Stimulated activated naive CD8-positive, alpha-beta T cell treated with anti-CD3 and anti-CD28 coated beads, Interleukin-15, Interleukin-2, amounts not matched to agents 100 U/mL and 50 U/mL, for 24 hours (primary cell): Measurements from ENCODE around the gene NT5M.

ENCODE experiments used
- ATAC-seq: fragments of 150-1000 bp; cut with Tn5 transposase; one replicate; pipeline ENCODE4 v1.10.0; 2021
- DNase-seq: peaks from one replicate; pipeline ENCODE4 v3.0.0; 2021

Gene NT5M

DNA sequence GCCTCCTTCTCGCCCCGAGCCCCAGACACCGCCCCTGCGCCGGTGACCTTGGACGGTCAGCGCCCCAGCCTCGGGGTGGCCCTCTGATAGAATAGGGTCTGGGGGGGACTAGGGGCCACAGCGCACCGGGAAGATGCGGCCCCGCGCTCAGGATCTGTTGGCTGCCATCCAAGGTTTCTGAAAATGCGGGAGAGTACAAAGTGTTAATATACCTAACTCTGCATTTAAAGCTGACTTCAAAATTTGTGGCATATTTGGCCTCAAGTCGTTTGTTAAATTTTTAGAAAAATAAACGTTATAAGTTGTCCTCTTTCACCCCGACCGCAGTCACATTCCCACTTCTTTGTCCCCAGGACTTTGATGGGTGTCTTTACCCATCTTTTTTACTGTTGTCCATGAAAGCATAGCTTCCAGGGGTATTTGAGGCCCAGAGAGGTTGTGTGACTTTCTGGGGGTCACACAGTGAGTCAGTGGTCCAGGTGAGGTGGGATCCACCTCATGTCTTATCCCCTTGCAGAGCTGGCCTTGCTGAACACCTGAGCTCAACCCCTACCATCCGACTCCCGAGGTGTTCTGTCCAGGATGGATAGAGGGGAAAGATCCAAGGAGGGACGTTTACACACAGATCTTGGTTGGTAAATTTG lies 796 bp downstream of the NT5M start:
- DNase-seq: no peak
- ATAC-seq: no peak

- DNase-seq (peak; percentile 36), ATAC-seq (peak; percentile 67)
Measured at GRCh38 chr17:17304521-17304985, 1.4 kb downstream of the NT5M start.

- DNase-seq (peak; percentile 64), ATAC-seq (peak; percentile 71)
Measured at GRCh38 chr17:17305281-17305801, 2.2 kb downstream of the NT5M start.

DNA sequence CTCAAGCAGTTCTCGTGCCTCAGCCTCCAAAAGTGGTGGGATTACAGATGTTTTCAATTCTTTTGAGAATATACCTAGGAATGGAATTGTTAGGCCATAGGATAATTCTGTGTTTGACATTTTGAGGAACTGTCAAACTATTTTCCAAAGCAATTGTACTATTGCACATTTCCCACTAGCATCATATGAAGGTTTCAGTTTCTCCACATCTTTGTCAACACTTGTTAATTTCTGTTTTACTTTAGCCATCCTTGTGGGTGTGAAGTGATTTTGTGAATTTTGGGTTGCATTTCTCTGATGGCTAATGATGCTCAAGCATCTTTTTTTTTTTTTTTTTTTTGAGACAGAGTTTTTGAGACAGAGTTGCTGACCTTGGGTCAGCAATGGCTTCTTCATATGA lies 6.2 kb downstream of the NT5M start:
- ATAC-seq (no peak), DNase-seq (no peak)

DNA sequence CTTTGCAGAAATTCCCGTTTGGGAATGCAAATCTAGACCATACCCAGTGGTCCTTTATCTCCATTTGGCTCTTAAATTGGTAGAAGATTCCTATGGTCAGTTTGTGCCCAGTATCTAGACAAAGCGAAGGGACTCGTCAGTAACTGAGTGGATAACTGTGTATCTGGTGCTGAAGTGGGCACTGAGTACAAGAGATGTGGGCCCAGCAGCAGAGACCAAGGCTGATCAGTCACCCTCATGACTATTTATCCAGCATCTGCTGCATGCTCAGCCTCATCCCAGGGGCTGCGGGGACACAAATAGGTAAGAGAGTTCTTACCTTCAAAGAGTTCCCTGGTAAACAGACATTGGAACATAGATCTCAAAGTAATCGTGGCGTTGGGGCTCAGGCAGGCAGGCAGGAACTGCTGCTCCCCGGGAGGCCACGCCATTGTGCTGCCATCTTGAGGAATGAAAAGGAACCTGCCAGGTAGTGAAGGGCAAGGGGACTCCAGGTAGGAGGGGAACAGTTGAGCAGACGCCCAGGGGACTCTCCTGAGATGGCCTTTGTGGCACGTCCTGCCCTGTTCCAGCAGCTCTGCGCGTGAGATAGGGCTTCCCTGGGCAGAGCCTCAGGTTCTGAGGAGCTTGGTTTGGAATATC lies 10.3 kb downstream of the NT5M start:
- ATAC-seq (peak; percentile 94), DNase-seq (peak; percentile 70)

DNA sequence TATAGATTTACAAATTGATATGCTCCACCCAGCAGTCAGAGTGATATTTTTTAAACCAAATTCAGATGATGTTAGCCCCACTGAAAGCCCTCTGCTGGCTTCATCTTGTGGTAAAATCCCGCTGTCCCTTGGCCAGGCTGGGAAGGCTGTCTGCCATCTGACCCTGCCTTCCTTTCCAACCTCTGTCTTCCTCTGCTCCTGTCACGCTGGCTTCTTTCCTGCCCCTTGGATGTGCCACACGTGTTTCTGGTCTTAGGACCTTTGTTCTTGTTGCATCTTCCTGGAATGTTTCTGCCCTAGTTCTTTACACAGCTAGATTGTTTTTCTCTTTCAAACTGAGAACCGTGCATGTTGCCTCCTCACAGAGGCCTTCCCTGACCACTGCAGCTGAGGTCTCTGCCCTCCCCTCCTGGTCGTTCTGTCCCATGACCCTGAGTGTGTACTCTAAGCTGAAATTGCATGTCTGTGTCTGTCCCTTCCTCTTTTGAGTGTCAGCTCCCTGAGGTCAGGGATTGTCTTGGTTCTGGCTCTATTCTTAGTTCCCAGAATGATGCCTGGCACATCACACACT lies 11.4 kb downstream of the NT5M start:
- DNase-seq (no peak), ATAC-seq (no peak)

GRCh38 chr17:17315142-17315821 lies 12.1 kb downstream of the NT5M start:
- ATAC-seq (no peak), DNase-seq (no peak)

DNA sequence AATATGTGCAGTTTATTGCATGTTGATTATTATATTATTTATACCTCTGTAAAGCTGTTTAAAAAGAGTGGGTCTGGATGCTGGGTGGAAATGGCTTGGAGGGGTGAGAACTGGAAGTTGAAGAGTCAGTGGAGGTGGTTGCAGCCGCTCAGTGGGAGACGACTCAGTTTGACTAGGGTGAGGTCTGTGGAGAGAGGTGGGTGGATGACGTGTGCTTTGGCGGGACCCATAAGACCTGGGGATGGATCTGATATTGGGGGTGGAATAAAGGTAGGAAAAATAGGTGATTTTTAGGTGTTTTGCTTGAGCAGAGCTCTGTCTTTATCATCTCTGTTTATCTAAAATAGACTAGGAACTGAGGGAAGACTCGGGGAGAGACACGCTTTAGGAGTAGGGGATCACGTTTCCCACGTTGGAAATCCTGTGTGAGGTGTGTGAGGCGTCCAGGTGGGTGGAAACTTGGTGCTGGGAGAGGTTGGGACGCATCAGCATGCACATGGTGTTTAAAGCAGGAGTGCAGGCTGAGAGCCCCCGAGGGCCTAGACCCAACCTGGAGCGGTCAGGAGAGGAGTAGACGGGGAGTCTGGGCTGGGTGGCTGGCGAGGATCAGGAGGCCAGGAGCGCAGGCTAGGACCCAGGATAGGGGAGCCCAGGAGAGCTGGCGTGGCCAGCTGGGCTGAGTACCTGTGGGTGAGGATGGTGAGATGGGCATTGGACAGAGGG lies 17.2 kb downstream of the NT5M start:
- no peak for ATAC-seq
- DNase-seq: no peak

- ATAC-seq (no peak), DNase-seq (no peak)
Measured at GRCh38 chr17:17320911-17321220, 17.7 kb downstream of the NT5M start.

DNA sequence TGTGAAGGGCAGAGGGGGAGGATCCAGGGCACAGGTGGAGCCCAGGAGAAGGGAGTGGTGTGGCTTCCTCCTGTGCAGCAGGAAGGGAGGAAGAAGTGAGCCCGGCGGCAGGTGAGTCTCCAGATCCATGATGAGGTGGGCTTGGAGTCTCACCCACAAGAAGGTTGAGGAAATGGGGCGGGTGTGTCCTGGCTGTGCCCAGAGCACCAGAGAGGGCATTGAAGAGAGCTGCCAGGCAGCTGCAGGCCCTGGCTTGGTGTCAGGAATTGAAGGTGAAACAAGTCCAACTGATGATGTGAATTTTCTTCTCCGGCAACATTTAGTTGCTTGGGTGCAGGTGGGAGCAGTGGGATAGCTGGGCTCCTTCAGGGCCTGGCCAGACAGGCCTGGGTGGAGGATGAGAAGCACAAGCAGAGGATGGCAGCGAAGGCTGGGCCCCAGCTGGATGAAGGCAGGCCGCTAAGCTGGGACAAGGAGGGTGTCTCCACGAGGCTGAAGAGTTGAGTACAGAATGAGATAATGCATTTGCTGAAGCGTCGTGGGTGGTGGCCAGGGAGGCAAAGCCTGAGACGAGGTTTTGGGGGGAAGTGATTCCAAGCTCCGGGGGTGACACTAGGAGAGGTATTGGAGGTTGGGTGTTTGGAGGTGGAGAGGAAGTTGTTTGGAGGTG lies 18.3 kb downstream of the NT5M start:
- no peak for ATAC-seq

GRCh38 chr17:17322516-17323510 lies 19.6 kb downstream of the NT5M start:
- ATAC-seq (peak; percentile 29), DNase-seq (no peak)

More for the DNA sequence above, 18.3 kb downstream of the NT5M start:
- no peak for DNase-seq

DNA sequence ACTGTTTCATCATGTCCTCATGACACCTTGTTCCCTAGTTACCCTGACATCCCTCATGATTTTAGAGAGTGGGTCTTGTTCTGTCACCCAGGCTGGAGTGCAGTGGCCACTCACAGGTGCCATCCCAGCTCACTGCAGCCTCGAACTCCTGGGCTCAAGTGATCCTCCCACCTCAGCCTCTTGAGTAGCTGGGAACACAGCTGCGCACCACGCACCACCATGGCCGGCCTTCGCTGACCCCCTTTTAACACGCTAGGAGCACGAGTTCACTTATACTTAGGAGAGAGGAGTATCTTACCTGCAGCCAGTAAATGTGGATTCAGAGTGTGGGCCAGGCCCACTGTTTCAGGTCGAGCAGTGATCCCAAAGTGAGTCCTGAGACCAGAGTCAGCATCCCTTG lies 21.4 kb downstream of the NT5M start:
- DNase-seq (no peak), ATAC-seq (no peak)

DNA sequence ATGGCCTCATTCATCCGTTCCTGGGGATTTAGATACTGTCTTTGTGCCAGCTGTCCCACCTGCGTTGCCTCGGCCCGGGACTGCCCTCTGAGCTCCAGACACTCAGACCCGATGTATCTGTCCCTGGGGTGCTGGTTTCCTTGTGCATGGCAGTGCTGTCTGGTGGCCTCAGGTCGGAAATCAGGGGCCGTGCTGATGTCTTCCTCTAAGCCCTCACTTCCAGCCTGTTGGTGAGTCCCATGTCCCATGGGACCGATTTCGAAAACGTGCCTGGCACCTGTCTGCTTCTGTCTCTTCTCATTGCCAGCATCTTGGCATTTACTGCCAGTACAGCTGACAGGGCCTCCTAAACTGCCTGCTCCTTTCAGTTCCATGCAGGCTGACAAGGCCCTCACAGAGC lies 22.1 kb downstream of the NT5M start:
- ATAC-seq: no peak
- DNase-seq: no peak

- ATAC-seq (no peak), DNase-seq (no peak)
Measured at GRCh38 chr17:17325816-17326215, 22.6 kb downstream of the NT5M start.

- no peak for DNase-seq
- no peak for ATAC-seq
Measured at GRCh38 chr17:17326275-17326875, 23.2 kb downstream of the NT5M start.

GRCh38 chr17:17328251-17328650 lies 25.1 kb downstream of the NT5M start:
- DNase-seq (no peak), ATAC-seq (no peak)

GRCh38 chr17:17341452-17341851 lies 38.3 kb downstream of the NT5M start:
- ATAC-seq (no peak), DNase-seq (no peak)

DNA sequence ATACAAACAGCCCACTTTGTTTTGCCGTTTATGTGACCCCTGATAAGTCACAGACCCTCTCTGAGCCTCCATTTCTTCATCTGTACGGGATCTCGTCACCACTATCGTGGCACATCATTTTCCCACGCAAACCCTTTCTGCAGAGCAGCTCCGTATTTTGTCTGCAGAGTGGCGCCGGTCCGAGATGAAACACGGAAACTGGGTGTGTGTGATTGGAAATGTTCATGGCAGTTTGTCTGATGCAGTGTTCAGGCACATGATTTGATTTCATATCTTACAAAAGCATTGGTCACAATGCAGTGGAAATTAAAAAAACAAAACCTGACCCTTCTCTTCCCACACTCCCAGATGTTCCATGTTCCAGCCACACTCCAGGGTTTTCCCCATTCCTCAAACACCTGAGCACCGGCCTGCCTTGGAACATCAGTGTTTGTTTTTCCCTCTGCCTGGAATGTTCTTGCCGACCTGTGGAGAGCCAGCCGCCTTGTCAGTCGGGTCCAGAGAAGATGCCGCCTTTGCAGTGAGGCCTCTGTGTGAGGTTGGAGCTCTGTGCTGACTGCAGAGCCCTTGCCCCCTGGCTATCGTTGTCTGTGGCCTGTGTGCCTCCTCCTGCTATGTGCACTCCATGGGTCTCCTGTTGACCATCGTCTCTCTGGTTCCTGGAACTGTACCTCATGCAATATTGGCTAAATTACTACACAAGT lies 39.2 kb downstream of the NT5M start:
- DNase-seq (no peak), ATAC-seq (no peak)

- ATAC-seq: no peak
- no peak for DNase-seq
Measured at GRCh38 chr17:17343160-17343735, 40.1 kb downstream of the NT5M start.
